Activated naive CD4-positive, alpha-beta T cell treated with anti-CD3 and anti-CD28 coated beads, Interleukin-2, amount 10 ng/mL, durations not matched to agents 7 days and 5 days (primary cell): Measurements from ENCODE around the gene STAB2.

ENCODE experiments used
- CTCF ChIA-PET: fragments of 350-600 bp; sonication (Branson Sonifier 250); formaldehyde crosslinking; loops from one replicate; lab custom pipeline; 2021; ENCODE audit warnings: antibody characterized with exemption; lab: Charles Lee
- DNase-seq: peaks from one replicate; pipeline ENCODE4 v3.0.0-alpha.2; 2020
- H3K27ac Mint-ChIP-seq: one replicate; pipeline ENCODE4 v1.8.0; 2021; ENCODE audit warnings: mild to moderate bottlenecking, moderate library complexity, mixed read lengths
- H3K27me3 Mint-ChIP-seq: one replicate; pipeline ENCODE4 v1.8.0; 2021; ENCODE audit warnings: mild to moderate bottlenecking, mixed read lengths
- H3K36me3 Mint-ChIP-seq: one replicate; pipeline ENCODE4 v1.8.0; 2021; ENCODE audit warnings: mixed read lengths
- H3K4me1 Mint-ChIP-seq: one replicate; pipeline ENCODE4 v1.8.0; 2021; ENCODE audit warnings: mixed read lengths
- H3K4me3 Mint-ChIP-seq: one replicate; pipeline ENCODE4 v1.8.0; 2021; ENCODE audit warnings: mild to moderate bottlenecking, moderate library complexity, mixed read lengths
- H3K9me3 Mint-ChIP-seq: one replicate; pipeline ENCODE4 v1.8.0; 2021; ENCODE audit warnings: mixed read lengths

Gene STAB2

DNA sequence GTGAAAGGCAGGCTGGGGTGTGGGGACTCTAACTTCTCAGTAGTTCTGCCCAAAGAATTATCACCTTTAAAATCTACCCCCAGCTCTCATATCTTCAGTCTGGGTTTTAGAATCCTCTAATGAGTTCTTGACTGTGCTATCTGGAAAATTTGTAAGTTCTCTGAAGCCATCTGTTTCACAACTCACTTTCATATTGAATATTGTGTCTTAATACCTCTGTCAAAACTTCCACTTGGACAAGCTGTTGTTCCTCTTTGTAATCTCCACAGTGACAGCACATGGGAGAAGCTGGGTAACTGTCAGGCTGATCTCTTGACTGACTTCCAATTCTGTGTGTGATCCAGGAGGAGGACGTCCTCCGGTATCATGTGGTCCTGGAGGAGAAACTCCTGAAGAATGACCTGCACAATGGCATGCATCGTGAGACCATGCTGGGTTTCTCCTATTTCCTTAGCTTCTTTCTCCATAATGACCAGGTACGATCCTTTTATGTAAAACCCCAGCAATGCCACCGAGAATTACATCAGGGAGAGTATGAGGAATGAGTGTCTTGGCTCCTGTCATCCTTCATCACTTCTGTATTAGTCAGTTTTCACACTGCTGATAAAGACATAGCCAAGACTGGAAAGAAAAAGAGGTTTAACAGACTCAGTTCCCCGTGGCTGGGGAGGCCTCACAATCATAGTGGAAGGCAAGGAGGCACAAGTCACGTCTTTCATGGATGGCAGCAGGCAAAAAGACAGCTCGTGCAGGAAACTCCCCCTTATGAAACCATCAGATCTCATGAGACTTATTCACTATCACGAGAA is 111.9 kb downstream of the STAB2 start:
- H3K4me1 Mint-ChIP-seq: no peaks in the 10 kb centered on the region
- H3K27ac Mint-ChIP-seq: no peak overlapping the region
- DNase-seq: no peak
- no peaks in the 10 kb centered on the region for H3K36me3 Mint-ChIP-seq
- CTCF ChIA-PET: no interaction called here
- H3K9me3 Mint-ChIP-seq: no peaks in the 10 kb centered on the region
- H3K4me3 Mint-ChIP-seq: no peak overlapping the region
- H3K27me3 Mint-ChIP-seq: peaks cover 18% of the 10 kb centered on the region

DNA sequence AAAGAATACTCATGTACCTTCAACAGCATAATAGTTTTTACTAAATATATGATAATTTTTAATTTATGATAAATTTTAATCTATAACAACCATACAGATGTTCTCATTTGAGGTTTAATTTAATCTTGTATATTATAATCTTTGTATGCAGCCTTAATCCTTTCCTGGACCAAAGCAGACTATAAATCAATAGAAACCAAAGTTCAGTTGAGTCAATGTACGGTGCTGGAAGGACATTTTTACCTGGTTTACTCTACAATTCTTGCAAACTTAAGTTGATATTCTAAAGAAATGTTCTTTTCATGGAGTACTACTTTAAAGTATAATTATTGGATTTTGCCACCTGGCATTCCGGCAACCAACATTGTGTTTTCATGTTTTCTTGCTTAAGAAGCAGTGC is 118.0 kb downstream of the STAB2 start:
- no peak for DNase-seq
- no peak overlapping the region for H3K4me3 Mint-ChIP-seq
- no peaks in the 10 kb centered on the region for H3K4me1 Mint-ChIP-seq
- CTCF ChIA-PET: no interaction called here
- H3K27ac Mint-ChIP-seq: no peak overlapping the region
- no peaks in the 10 kb centered on the region for H3K36me3 Mint-ChIP-seq
- H3K27me3 Mint-ChIP-seq: peaks cover 22% of the 10 kb centered on the region
- no peaks in the 10 kb centered on the region for H3K9me3 Mint-ChIP-seq

DNA sequence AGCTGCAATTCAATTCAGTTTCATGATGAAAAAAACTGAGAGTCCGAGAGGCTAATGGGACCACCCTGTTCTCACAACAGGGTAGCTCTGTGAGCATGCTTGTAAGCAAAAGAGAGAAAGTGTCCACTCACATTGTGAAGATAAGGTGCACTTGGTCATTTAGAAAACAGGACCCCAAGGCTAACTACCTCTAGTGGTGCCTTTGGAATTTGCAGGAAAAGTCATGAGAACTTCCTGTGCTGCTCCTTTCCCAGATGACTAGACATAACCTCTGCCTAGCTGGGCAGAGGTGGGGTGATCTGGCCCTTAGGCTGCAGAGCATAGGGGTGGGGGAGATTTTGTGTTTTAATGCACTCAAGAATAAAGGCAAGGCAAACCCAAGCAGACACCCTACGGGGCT is 118.9 kb downstream of the STAB2 start:
- CTCF ChIA-PET: no interaction called here
- Mint-ChIP-seq H3K4me3 (no peak overlapping the region), H3K9me3 (no peaks in the 10 kb centered on the region), H3K27ac (no peak overlapping the region), H3K36me3 (no peaks in the 10 kb centered on the region), H3K27me3 (peaks cover 23% of the 10 kb centered on the region), H3K4me1 (no peaks in the 10 kb centered on the region)
- no peak for DNase-seq

DNA sequence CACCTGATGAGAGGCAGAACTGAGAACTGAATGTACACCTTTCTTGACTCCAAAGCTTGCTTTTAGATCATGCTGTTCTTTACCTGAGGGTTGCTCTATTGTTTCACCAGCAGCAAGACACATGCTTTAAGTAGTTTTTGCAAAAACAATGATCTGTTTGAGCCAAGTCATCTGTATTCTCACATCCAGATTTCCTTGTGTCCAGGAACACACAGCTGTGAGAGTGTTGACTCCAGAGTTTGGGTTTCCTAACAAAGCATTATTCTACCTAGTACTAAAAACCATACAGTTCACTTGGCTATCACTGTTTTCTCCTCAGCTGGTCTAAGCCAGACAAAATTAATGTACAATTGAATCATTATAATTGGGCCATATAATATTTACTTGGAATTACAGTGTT is 120.4 kb downstream of the STAB2 start:
- Mint-ChIP-seq H3K36me3 (no peaks in the 10 kb centered on the region), H3K9me3 (no peaks in the 10 kb centered on the region), H3K4me1 (no peaks in the 10 kb centered on the region), H3K27me3 (peaks cover 28% of the 10 kb centered on the region), H3K27ac (no peak overlapping the region), H3K4me3 (no peak overlapping the region)
- CTCF ChIA-PET: no interaction called here
- DNase-seq: no peak

DNA sequence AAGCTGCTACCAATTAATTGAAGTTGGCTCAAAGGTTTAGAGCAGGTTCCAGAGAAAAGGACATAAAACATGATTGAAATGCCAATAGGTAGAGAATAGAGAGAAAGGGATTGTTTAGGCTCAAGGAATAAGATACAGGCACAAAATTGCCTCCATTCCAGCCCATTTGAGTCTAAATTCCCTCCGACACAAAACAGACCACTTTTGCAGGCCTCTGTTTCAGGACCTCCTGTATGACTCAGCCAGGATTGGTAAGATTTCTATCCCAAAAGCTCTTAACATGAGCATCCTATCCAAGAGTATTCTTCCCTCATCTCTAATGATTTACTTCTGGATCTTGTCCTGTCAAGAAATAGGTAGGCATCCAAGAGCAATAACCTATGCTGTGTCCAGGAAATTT is 123.5 kb downstream of the STAB2 start:
- no peaks in the 10 kb centered on the region for H3K4me1 Mint-ChIP-seq
- no peaks in the 10 kb centered on the region for H3K9me3 Mint-ChIP-seq
- CTCF ChIA-PET: no interaction called here
- H3K4me3 Mint-ChIP-seq: no peak overlapping the region
- H3K27me3 Mint-ChIP-seq: peaks cover 29% of the 10 kb centered on the region
- no peak overlapping the region for H3K27ac Mint-ChIP-seq
- DNase-seq: no peak
- H3K36me3 Mint-ChIP-seq: no peaks in the 10 kb centered on the region

DNA sequence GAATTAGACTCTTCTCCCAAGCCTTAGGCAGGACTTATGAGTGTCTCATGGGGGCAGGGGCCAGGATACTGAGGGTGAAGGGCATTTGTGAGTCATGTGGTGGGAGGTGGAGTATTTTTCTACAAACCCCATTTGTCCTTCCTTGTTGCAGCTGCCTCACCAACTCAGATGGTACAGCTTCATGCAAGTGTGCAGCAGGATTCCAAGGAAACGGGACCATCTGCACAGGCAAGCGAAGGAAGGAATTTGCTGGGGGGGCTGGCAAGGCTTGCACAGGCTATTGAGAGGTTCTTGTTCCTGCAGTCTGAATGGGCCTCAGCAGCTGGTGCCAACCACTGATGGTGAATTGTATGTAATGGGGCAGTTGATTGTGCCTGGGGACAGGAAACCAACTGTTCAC is 125.1 kb downstream of the STAB2 start:
- H3K36me3 Mint-ChIP-seq: no peaks in the 10 kb centered on the region
- peaks cover 26% of the 10 kb centered on the region for H3K27me3 Mint-ChIP-seq
- no peak overlapping the region for H3K27ac Mint-ChIP-seq
- no peak overlapping the region for H3K4me3 Mint-ChIP-seq
- no peak for DNase-seq
- no peaks in the 10 kb centered on the region for H3K4me1 Mint-ChIP-seq
- CTCF ChIA-PET: no interaction called here
- no peaks in the 10 kb centered on the region for H3K9me3 Mint-ChIP-seq

DNA sequence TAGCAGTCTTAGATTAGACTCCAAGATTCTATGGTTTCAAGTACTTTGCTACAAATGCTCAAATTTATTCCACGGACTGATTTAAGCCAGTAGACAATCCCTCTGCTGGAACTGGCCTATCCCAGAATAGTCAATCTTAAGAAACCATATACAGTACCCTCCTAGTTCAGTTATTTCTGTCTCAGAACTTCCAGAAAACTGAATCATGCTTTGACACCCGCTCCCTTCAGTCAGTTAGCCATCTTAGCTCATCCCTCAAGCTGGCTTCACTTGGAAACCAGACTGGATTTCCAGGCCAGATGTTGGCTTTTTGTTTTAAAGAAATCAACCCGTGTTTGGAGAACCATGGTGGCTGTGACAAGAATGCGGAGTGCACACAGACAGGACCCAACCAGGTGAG is 128.4 kb downstream of the STAB2 start:
- H3K36me3 Mint-ChIP-seq: no peaks in the 10 kb centered on the region
- no peaks in the 10 kb centered on the region for H3K4me1 Mint-ChIP-seq
- no peak overlapping the region for H3K4me3 Mint-ChIP-seq
- DNase-seq: no peak
- peaks cover 10% of the 10 kb centered on the region for H3K27me3 Mint-ChIP-seq
- H3K27ac Mint-ChIP-seq: no peak overlapping the region
- CTCF ChIA-PET: no interaction called here
- H3K9me3 Mint-ChIP-seq: no peaks in the 10 kb centered on the region

DNA sequence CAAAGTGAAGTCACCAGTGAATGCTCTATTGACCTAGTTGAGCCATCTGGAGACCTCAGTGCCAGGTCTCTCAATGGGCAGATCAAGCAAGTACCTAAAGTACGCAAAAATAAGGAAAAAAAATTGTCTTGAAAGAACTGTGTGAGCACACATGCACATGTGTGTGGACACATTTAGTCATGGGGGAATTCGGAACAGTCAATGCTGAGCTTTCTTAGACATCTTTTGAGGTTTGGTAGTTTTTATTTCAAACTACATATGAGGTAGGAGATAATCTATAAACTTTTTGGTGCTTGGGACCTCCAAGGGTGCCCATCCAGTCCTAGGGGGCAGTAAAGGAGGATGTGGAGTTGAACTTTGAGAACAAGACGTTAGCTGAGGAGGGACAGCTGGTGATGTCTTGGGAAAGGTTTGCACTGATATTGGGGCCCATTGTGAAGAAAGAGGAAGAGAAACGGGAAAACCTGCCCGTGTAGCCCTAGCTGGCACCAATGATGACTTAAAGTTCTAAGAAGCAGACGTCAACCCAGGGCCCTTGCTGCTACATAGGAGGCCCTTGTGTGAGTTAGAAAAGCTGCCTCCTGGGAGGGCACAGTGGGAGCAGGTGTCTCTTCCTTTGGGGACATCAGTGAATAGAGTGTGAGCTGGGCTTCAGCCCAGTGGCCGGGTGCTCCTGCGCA is 129.6 kb downstream of the STAB2 start:
- peaks cover 10% of the 10 kb centered on the region for H3K27me3 Mint-ChIP-seq
- no peak for DNase-seq
- no peak overlapping the region for H3K4me3 Mint-ChIP-seq
- H3K36me3 Mint-ChIP-seq: no peaks in the 10 kb centered on the region
- H3K9me3 Mint-ChIP-seq: no peaks in the 10 kb centered on the region
- CTCF ChIA-PET: no interaction called here
- no peaks in the 10 kb centered on the region for H3K4me1 Mint-ChIP-seq
- no peak overlapping the region for H3K27ac Mint-ChIP-seq

DNA sequence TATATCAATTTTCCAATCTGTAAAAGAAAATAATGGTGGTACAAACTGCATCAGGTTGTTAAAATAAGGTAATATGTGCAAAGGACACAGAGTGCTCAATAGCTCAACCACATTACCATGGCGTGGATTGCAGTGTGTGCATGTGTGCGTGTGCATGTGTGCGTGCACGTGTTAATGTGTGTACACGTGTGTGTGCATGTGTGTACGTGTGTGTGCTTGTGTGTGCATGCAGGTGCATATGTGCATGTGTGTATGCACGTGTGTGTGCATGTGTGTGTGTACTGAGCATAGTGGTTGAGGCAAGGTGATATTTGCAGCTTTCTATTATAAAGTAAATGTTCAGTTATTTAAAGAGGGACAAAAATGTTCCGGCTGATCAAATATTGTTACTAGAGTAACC is 138.3 kb downstream of the STAB2 start:
- DNase-seq: no peak
- H3K4me1 Mint-ChIP-seq: no peaks in the 10 kb centered on the region
- no peaks in the 10 kb centered on the region for H3K27me3 Mint-ChIP-seq
- H3K36me3 Mint-ChIP-seq: no peaks in the 10 kb centered on the region
- CTCF ChIA-PET: no interaction called here
- no peak overlapping the region for H3K4me3 Mint-ChIP-seq
- no peak overlapping the region for H3K27ac Mint-ChIP-seq
- no peaks in the 10 kb centered on the region for H3K9me3 Mint-ChIP-seq

DNA sequence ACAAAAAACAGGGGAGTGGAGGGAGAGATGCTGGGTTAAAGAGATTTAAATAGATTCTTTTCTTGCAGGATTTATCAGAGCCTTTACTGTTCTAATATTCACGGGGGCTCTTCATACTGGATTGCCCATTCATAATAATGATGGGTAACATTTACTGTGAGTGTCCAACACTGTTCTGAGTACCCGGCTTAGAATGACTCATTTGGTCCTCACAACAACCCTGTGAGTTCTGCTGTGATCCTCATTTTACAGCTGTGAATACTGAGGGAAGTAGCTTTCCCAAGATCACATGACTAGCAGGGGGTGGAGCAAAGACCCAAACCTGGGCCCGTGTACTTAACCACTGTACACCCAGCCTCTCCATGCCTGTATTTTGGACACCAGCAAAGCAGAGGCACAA is 140.6 kb downstream of the STAB2 start:
- Mint-ChIP-seq H3K9me3 (peaks cover 3% of the 10 kb centered on the region), H3K36me3 (no peaks in the 10 kb centered on the region), H3K4me1 (no peaks in the 10 kb centered on the region), H3K27me3 (peaks cover 7% of the 10 kb centered on the region), H3K4me3 (no peak overlapping the region), H3K27ac (no peak overlapping the region)
- CTCF ChIA-PET: no interaction called here
- no peak for DNase-seq

DNA sequence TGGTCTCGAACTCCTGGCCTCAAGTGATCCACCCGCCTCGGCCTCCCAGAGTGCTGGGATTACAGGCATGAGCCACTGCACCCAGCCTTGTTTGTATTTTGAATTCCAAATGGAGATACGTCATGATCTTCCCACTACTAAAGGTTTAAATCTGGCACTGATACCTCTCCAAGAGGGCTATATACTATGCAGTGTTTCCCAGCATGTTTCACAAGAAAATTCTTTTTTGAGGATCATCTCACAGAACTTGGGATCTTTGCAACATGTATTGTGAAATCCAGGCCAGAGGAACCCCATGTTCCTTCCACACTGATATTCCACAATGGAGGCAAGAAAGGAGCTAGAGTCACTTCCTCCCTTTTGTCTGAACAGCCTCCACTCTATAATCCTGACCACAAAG is 141.2 kb downstream of the STAB2 start:
- H3K4me3 Mint-ChIP-seq: no peak overlapping the region
- CTCF ChIA-PET: no interaction called here
- no peak for DNase-seq
- H3K27ac Mint-ChIP-seq: no peak overlapping the region
- H3K9me3 Mint-ChIP-seq: peaks cover 3% of the 10 kb centered on the region
- no peaks in the 10 kb centered on the region for H3K36me3 Mint-ChIP-seq
- H3K27me3 Mint-ChIP-seq: peaks cover 7% of the 10 kb centered on the region
- no peaks in the 10 kb centered on the region for H3K4me1 Mint-ChIP-seq

DNA sequence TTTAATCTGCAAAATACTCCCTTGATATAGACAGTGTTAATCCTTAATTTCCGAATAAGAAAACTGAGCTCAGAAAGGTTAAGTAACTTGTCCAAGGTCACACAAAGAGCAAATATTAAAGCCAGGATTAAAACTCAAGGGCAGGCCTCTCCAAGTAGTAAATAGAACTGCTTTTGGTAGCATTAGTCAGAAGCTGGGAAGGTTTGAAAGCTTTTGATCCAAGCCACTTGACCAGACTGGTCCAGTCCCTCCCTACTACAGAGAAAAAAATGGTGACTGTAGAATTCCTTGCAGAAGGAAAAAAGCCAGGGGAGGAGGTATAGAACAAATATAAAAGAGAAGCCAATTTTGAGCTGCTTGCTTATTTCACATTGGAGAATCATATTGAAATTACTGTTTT is 142.4 kb downstream of the STAB2 start:
- peaks cover 3% of the 10 kb centered on the region for H3K9me3 Mint-ChIP-seq
- CTCF ChIA-PET: no interaction called here
- peaks cover 7% of the 10 kb centered on the region for H3K27me3 Mint-ChIP-seq
- H3K27ac Mint-ChIP-seq: no peak overlapping the region
- no peaks in the 10 kb centered on the region for H3K4me1 Mint-ChIP-seq
- H3K36me3 Mint-ChIP-seq: no peaks in the 10 kb centered on the region
- H3K4me3 Mint-ChIP-seq: no peak overlapping the region
- no peak for DNase-seq

DNA sequence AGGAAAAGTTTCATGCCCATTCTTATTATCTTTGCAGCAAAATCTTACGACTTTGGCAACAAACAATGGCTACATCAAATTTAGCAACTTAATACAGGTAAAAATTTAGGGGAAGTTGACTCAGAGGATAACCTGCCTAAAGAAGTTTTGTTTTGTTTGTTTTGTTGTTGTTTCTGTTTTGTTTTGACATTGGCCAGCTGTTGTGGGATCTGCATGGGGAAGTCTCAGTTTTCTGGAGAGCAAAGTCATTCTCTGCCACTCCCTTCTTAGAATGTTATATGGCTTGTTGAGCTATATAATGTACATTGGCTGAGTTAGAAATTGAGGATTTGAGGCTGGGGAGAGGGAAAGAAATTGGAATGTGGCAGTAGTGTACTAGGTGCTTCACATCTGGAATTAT is 144.5 kb downstream of the STAB2 start:
- Mint-ChIP-seq H3K27ac (no peak overlapping the region), H3K4me3 (no peak overlapping the region), H3K4me1 (no peaks in the 10 kb centered on the region), H3K9me3 (peaks cover 3% of the 10 kb centered on the region), H3K36me3 (no peaks in the 10 kb centered on the region), H3K27me3 (peaks cover 11% of the 10 kb centered on the region)
- CTCF ChIA-PET: no interaction called here
- no peak for DNase-seq

DNA sequence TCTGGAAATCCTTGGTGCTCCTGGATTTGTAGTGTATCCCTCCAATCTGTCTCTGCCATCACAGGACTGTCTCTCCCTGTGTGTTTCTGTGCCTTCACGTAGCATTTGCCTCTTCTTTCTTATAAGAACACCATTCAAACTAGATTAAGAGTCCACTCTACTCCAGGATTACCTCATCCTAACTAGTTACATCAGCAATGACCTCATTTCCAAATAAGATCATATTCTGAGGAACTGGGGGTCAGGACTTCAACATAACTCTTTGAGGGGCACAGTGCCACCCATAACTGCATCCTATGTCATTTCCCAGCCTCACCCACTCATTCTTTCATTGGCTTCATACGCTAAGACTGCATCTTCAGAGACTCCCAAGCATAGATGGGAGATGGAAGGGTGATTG is 147.8 kb downstream of the STAB2 start:
- Mint-ChIP-seq H3K27me3 (peaks cover 11% of the 10 kb centered on the region), H3K4me1 (no peaks in the 10 kb centered on the region), H3K4me3 (no peak overlapping the region), H3K9me3 (peaks cover 3% of the 10 kb centered on the region), H3K27ac (no peak overlapping the region), H3K36me3 (no peaks in the 10 kb centered on the region)
- CTCF ChIA-PET: no interaction called here
- no peak for DNase-seq

DNA sequence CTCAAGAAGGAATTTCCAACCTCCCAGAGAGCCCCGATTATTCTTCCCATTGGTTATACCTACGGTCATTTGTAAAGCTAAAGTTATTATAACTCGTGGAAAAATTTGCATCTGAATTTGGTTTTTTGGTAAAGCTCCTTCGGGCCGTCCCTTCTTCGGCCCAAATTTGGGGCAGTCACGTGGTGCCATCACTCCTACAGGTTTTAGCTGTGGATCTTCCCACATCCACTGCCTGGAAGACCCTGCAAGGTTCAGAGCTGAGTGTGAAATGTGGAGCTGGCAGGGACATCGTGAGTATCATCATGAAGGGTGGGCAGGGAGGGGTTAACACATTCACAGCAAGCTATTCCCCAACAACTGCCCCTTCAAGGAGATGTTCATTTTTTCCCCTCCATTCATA is 148.2 kb downstream of the STAB2 start:
- H3K4me3 Mint-ChIP-seq: no peak overlapping the region
- no peak for DNase-seq
- H3K9me3 Mint-ChIP-seq: peaks cover 3% of the 10 kb centered on the region
- no peak overlapping the region for H3K27ac Mint-ChIP-seq
- CTCF ChIA-PET: interaction anchor here (1.1 kb wide), 1 partner anchor 50 kb away, joined by 3 read pairs; no protein-coding TSS in a partner anchor
- no peaks in the 10 kb centered on the region for H3K36me3 Mint-ChIP-seq
- H3K4me1 Mint-ChIP-seq: no peaks in the 10 kb centered on the region
- H3K27me3 Mint-ChIP-seq: peaks cover 11% of the 10 kb centered on the region
